SK-N-SH treated with all-trans-retinoic acid at 6 μM for 48 hours (cell line): ENCODE results near the gene NME9.

Experiments
- ATAC-seq: fragments of 200-7000 bp; cut with Tn5 transposase; 3 replicates; pipeline ENCODE4 v1.9.1; 2020; ENCODE audit warnings: mild to moderate bottlenecking, moderate library complexity
- ARNTL ChIP-seq: fragments of 450-650 bp; formaldehyde crosslinking; IDR thresholded peaks from 2 replicates; pipeline ENCODE4 v1.5.0; 2020; ENCODE audit warnings: low read depth, mild to moderate bottlenecking, moderate library complexity, borderline replicate concordance
- CSDC2 ChIP-seq: fragments of 250-450 bp; sonication (Bioruptor Pico); IDR thresholded peaks from 2 replicates; pipeline ENCODE4 v1.5.0; 2020; ENCODE audit warnings: mild to moderate bottlenecking, moderate library complexity
- GLIS3 ChIP-seq: fragments of 250-450 bp; sonication (Bioruptor Pico); IDR thresholded peaks from 2 replicates; pipeline ENCODE4 v1.5.0; 2020; ENCODE audit warnings: mild to moderate bottlenecking, moderate library complexity
- ISL1 ChIP-seq: fragments of 250-450 bp; sonication (Bioruptor Pico); IDR thresholded peaks from 2 replicates; pipeline ENCODE4 v2.1.2; 2022; ENCODE audit warnings: mild to moderate bottlenecking, moderate library complexity
- OSR1 ChIP-seq: fragments of 250-450 bp; sonication (Bioruptor Pico); IDR thresholded peaks from 2 replicates; pipeline ENCODE4 v1.8.0; 2022; ENCODE audit warnings: moderate library complexity, mild to moderate bottlenecking, inconsistent platforms
- PPARA ChIP-seq: fragments of 250-450 bp; sonication (Bioruptor Pico); IDR thresholded peaks from 2 replicates; pipeline ENCODE4 v1.5.0; 2020; ENCODE audit warnings: mild to moderate bottlenecking, borderline replicate concordance
- RARB ChIP-seq: fragments of 250-450 bp; sonication (Bioruptor Pico); IDR thresholded peaks from 2 replicates; pipeline ENCODE4 v1.8.0; 2021; ENCODE audit warnings: mild to moderate bottlenecking, moderate library complexity
- SNAI2 ChIP-seq: fragments of 250-450 bp; sonication (Bioruptor Pico); IDR thresholded peaks from 2 replicates; pipeline ENCODE4 v1.5.0; 2020; ENCODE audit warnings: mild to moderate bottlenecking, moderate library complexity
- TCF4 ChIP-seq: fragments of 250-450 bp; sonication (Bioruptor Pico); IDR thresholded peaks from 2 replicates; pipeline ENCODE4 v1.8.0; 2021; ENCODE audit warnings: mild to moderate bottlenecking, moderate library complexity, borderline replicate concordance
- ZFP3 ChIP-seq: fragments of 250-450 bp; sonication (Bioruptor Pico); IDR thresholded peaks from 2 replicates; pipeline ENCODE4 v1.5.0; 2020; ENCODE audit warnings: mild to moderate bottlenecking, moderate library complexity
- ZFP30 ChIP-seq: fragments of 450-650 bp; formaldehyde crosslinking; IDR thresholded peaks from 2 replicates; pipeline ENCODE4 v1.5.0; 2022; ENCODE audit warnings: mild to moderate bottlenecking, moderate library complexity
- ZNF565 ChIP-seq: fragments of 450-650 bp; formaldehyde crosslinking; conservative IDR thresholded peaks from 2 replicates; pipeline ENCODE4 v1.5.0; 2020; ENCODE audit warnings: low read depth, mild to moderate bottlenecking, moderate library complexity
- ZNF70 ChIP-seq: fragments of 450-650 bp; formaldehyde crosslinking; IDR thresholded peaks from 2 replicates; pipeline ENCODE4 v1.5.0; 2020; ENCODE audit warnings: mild to moderate bottlenecking, moderate library complexity
- ZNF8 ChIP-seq: fragments of 450-650 bp; formaldehyde crosslinking; IDR thresholded peaks from 2 replicates; pipeline ENCODE4 v1.5.0; 2020; ENCODE audit warnings: mild to moderate bottlenecking, moderate library complexity
- TF ChIP-seq, protein P1 (sequence below): fragments of 250-450 bp; sonication (Bioruptor Pico); IDR thresholded peaks from 2 replicates; pipeline ENCODE4 v1.5.0; 2020; ENCODE audit warnings: mild to moderate bottlenecking, moderate library complexity
- TF ChIP-seq, protein P2 (sequence below): fragments of 250-450 bp; sonication (Bioruptor Pico); IDR thresholded peaks from 2 replicates; pipeline ENCODE4 v1.5.1; 2020; ENCODE audit warnings: low read depth, mild to moderate bottlenecking, moderate library complexity
- TF ChIP-seq, protein P3 (sequence below): fragments of 250-450 bp; sonication (Bioruptor Pico); IDR thresholded peaks from 2 replicates; pipeline ENCODE4 v1.8.0; 2021; ENCODE audit warnings: low read depth, mild to moderate bottlenecking, moderate library complexity, borderline replicate concordance
- TF ChIP-seq, protein P4 (sequence below): fragments of 250-450 bp; sonication (Bioruptor Pico); IDR thresholded peaks from 2 replicates; pipeline ENCODE4 v1.5.1; 2021; ENCODE audit warnings: mild to moderate bottlenecking, moderate library complexity
- TF ChIP-seq, protein P5 (sequence below): fragments of 250-450 bp; sonication (Bioruptor Pico); IDR thresholded peaks from 2 replicates; pipeline ENCODE4 v1.8.0; 2020; ENCODE audit warnings: mild to moderate bottlenecking, moderate library complexity, borderline replicate concordance

NME9 gene

DNA sequence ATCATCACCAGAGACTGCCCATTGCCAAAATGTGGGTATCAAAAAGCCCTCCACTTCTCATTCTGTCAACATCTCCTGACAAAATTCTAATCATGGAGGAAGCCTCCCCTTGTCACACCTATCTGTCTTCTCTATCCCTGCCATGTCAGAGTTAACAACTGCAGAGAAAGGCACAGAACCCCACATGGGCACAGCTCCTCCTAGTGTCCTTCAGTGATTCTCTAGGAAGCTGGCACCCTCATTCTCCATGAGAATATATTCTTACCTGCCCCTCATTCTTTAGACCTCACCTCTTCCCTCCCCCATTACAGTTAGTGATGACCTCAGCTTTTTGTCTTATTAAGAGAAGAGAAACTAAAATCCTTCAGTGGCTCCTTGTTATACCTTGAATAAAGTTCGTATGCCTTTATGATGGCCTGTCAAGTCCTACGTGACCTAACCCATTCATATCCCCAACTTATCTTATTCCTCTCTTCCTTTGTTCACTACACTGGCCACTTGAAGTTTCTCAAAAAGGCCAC is 44.6 kb downstream of the NME9 start:
- no peak for ATAC-seq
- no peak for TF ChIP-seq CSDC2 (CRISPR knock-in tag)
- TF ChIP-seq, protein P1, sequence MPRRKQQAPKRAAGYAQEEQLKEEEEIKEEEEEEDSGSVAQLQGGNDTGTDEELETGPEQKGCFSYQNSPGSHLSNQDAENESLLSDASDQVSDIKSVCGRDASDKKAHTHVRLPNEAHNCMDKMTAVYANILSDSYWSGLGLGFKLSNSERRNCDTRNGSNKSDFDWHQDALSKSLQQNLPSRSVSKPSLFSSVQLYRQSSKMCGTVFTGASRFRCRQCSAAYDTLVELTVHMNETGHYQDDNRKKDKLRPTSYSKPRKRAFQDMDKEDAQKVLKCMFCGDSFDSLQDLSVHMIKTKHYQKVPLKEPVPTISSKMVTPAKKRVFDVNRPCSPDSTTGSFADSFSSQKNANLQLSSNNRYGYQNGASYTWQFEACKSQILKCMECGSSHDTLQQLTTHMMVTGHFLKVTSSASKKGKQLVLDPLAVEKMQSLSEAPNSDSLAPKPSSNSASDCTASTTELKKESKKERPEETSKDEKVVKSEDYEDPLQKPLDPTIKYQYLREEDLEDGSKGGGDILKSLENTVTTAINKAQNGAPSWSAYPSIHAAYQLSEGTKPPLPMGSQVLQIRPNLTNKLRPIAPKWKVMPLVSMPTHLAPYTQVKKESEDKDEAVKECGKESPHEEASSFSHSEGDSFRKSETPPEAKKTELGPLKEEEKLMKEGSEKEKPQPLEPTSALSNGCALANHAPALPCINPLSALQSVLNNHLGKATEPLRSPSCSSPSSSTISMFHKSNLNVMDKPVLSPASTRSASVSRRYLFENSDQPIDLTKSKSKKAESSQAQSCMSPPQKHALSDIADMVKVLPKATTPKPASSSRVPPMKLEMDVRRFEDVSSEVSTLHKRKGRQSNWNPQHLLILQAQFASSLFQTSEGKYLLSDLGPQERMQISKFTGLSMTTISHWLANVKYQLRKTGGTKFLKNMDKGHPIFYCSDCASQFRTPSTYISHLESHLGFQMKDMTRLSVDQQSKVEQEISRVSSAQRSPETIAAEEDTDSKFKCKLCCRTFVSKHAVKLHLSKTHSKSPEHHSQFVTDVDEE (CRISPR knock-in tag) = no peak
- TF ChIP-seq, protein P2, sequence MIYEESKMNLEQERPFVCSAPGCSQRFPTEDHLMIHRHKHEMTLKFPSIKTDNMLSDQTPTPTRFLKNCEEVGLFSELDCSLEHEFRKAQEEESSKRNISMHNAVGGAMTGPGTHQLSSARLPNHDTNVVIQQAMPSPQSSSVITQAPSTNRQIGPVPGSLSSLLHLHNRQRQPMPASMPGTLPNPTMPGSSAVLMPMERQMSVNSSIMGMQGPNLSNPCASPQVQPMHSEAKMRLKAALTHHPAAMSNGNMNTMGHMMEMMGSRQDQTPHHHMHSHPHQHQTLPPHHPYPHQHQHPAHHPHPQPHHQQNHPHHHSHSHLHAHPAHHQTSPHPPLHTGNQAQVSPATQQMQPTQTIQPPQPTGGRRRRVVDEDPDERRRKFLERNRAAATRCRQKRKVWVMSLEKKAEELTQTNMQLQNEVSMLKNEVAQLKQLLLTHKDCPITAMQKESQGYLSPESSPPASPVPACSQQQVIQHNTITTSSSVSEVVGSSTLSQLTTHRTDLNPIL (CRISPR knock-in tag) = no peak
- TF ChIP-seq ZNF565 (CRISPR knock-in tag) = no peak
- TF ChIP-seq GLIS3 (CRISPR knock-in tag) = no peak
- no peak for TF ChIP-seq ZFP30 (CRISPR knock-in tag)

DNA sequence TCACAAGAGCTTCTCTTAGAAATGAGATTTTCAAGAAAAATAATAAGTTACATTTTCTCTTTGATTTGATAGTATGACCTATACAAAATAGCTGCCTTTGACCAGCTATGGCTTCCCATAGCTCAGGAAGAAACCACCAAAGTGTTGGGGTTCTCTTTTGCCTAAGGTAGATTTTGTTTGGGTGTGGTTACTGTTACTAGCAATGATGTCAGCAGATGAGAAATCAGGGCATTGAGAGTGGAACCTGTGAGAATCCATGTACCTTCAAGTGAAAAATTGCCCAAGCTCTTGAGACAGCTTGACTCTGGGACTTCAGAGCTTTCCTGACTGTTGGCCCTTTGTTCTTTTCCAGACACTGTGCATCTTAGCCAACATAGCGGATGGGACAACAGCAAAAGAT is 45.6 kb downstream of the NME9 start:
- ATAC-seq = no peak
- TF ChIP-seq, protein P3, sequence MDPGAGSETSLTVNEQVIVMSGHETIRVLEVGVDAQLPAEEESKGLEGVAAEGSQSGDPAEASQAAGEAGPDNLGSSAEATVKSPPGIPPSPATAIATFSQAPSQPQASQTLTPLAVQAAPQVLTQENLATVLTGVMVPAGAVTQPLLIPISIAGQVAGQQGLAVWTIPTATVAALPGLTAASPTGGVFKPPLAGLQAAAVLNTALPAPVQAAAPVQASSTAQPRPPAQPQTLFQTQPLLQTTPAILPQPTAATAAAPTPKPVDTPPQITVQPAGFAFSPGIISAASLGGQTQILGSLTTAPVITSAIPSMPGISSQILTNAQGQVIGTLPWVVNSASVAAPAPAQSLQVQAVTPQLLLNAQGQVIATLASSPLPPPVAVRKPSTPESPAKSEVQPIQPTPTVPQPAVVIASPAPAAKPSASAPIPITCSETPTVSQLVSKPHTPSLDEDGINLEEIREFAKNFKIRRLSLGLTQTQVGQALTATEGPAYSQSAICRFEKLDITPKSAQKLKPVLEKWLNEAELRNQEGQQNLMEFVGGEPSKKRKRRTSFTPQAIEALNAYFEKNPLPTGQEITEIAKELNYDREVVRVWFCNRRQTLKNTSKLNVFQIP (CRISPR knock-in tag) = no peak
- TF ChIP-seq ZNF8 (no peak), TCF4 (CRISPR knock-in tag) (no peak), ARNTL (CRISPR knock-in tag) (no peak), ZFP30 (CRISPR knock-in tag) (no peak), ZNF70 (CRISPR knock-in tag) (no peak), SNAI2 (no peak), OSR1 (no peak)
- TF ChIP-seq, protein P4, sequence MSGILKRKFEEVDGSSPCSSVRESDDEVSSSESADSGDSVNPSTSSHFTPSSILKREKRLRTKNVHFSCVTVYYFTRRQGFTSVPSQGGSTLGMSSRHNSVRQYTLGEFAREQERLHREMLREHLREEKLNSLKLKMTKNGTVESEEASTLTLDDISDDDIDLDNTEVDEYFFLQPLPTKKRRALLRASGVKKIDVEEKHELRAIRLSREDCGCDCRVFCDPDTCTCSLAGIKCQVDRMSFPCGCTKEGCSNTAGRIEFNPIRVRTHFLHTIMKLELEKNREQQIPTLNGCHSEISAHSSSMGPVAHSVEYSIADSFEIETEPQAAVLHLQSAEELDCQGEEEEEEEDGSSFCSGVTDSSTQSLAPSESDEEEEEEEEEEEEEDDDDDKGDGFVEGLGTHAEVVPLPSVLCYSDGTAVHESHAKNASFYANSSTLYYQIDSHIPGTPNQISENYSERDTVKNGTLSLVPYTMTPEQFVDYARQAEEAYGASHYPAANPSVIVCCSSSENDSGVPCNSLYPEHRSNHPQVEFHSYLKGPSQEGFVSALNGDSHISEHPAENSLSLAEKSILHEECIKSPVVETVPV (CRISPR knock-in tag) = no peak
- TF ChIP-seq, protein P2 (CRISPR knock-in tag) = no peak
- TF ChIP-seq, protein P5, sequence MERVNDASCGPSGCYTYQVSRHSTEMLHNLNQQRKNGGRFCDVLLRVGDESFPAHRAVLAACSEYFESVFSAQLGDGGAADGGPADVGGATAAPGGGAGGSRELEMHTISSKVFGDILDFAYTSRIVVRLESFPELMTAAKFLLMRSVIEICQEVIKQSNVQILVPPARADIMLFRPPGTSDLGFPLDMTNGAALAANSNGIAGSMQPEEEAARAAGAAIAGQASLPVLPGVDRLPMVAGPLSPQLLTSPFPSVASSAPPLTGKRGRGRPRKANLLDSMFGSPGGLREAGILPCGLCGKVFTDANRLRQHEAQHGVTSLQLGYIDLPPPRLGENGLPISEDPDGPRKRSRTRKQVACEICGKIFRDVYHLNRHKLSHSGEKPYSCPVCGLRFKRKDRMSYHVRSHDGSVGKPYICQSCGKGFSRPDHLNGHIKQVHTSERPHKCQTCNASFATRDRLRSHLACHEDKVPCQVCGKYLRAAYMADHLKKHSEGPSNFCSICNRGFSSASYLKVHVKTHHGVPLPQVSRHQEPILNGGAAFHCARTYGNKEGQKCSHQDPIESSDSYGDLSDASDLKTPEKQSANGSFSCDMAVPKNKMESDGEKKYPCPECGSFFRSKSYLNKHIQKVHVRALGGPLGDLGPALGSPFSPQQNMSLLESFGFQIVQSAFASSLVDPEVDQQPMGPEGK = no peak

DNA sequence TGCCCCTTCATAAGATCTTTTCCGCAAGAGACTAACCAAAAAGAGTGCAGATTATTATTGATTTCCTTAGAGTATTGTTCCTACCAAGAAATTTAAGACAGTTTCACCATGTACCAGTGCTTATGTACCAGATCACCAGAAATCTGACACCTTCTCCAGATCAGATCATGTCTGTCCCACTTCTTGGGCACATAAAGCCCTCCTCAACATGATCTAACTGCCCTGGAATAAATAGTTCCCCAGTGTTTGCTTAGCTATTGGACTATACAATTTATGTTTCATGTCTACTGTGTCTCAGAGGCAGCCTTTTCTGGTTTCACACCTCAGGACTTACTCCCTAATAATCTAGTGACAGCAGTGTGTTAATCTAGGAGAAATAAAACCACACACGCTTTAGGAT is 46.8 kb downstream of the NME9 start:
- no peak for ATAC-seq
- TF ChIP-seq, protein P3 (CRISPR knock-in tag) = no peak
- TF ChIP-seq ISL1 (CRISPR knock-in tag) (no peak), ZNF8 (no peak), ZFP3 (no peak), CSDC2 (CRISPR knock-in tag) (no peak), ZFP30 (CRISPR knock-in tag) (no peak), ZNF70 (CRISPR knock-in tag) (no peak), PPARA (CRISPR knock-in tag) (no peak), ZNF565 (CRISPR knock-in tag) (no peak), RARB (CRISPR knock-in tag) (no peak)
- TF ChIP-seq, protein P1 (CRISPR knock-in tag) = no peak
- TF ChIP-seq, protein P2 (CRISPR knock-in tag) = no peak
